HCT116 (cell line): ENCODE measurements around the gene SPATA19. TPM values are rescaled to one million over a fixed set of nuclear protein-coding genes. Genes with fewer than 3 reads are reported as not detected.

ENCODE experiments used
- ATAC-seq: fragments of 200-7000 bp; cut with Tn5 transposase; 2 replicates; pipeline ENCODE4 v1.9.1; 2020; ENCODE audit warnings: mild to moderate bottlenecking, moderate library complexity
- BruUV-seq: library from RNA; stranded (reverse); fragments of 400-500 nt; replicated peaks from 2 replicates; lab custom pipeline; 2021; lab: Mats Ljungman, UMichigan
- CTCF ChIA-PET: fragments of 300-600 bp; sonication (Branson Sonifier 250); formaldehyde crosslinking; loops from one replicate; lab custom pipeline; 2021; ENCODE audit warnings: antibody characterized with exemption; lab: Charles Lee
- POLR2A ChIA-PET: fragments of 300-600, 350-600 bp; sonication (Branson Sonifier 250); formaldehyde crosslinking; loops from one replicate; lab custom pipeline; 2021; ENCODE audit warnings: antibody characterized with exemption; lab: Charles Lee
- RAD21 ChIA-PET, 2 experiments: fragments of 300-600 bp; sonication (Branson Sonifier 250); formaldehyde crosslinking; loops; one replicate each; lab custom pipeline; 2023; ENCODE audit warnings: low total read pairs in 2 of 2; ENCODE audit not compliant: uncharacterized antibody in 2 of 2, unreplicated experiment in 2 of 2, low non-redundant PET in 1 of 2; lab: Charles Lee
- DNase-seq: peaks from one replicate; pipeline ENCODE4 v3.0.0-alpha.2; 2010; ENCODE audit warnings: low read depth, low spot score
- H2AFZ ChIP-seq: fragments of 200-600 bp; shearing (Covaris generic), sonication (generic); 2 replicates; pipeline ENCODE4 v1.6.1; 2017; ENCODE audit warnings: low read depth, mixed run types, mixed read lengths, antibody characterized with exemption, low read length; ENCODE audit not compliant: poor library complexity, severe bottlenecking
- H3K27ac ChIP-seq: 2 replicates; pipeline ENCODE4 v1.5.1; 2012; ENCODE audit warnings: low read depth, low read length
- H3K27me3 ChIP-seq: fragments of 200-600 bp; sonication (generic); 2 replicates; pipeline ENCODE4 v1.6.1; 2016; ENCODE audit warnings: mixed run types, low read length, mixed read lengths; ENCODE audit not compliant: insufficient read depth
- H3K36me3 ChIP-seq, 2 experiments: fragments of 200-500 bp in 1 of 2; fragments of 200-600 bp in 1 of 2; sonication (Bioruptor generic) in 1 of 2; sonication (generic) in 1 of 2; 2 replicates each; pipeline versions ENCODE4 v1.5.1 to v1.6.1; 2014 to 2016; ENCODE audit warnings: low read length in 2 of 2, inconsistent platforms in 1 of 2, mixed read lengths in 1 of 2, mixed run types in 1 of 2; ENCODE audit not compliant: insufficient read depth in 2 of 2, control insufficient read depth in 1 of 2
- H3K4me1 ChIP-seq, 2 experiments: fragments of 200-600 bp in 1 of 2; sonication (generic) in 1 of 2; 2 replicates each; pipeline versions ENCODE4 v1.5.1 to v1.6.1; 2012 to 2017; ENCODE audit warnings: low read length in 2 of 2, inconsistent platforms in 1 of 2, mild to moderate bottlenecking in 1 of 2, mixed read lengths in 1 of 2, mixed run types in 1 of 2, moderate library complexity in 1 of 2; ENCODE audit not compliant: insufficient read depth in 2 of 2, control insufficient read depth in 1 of 2
- H3K4me2 ChIP-seq: fragments of 200-600 bp; sonication (generic); 2 replicates; pipeline ENCODE4 v1.6.1; 2017; ENCODE audit warnings: mixed run types, low read length, mixed read lengths
- H3K4me3 ChIP-seq, 2 experiments: fragments of 200-600 bp in 1 of 2; sonication (generic) in 1 of 2; replicated peaks in 1 of 2; 2 replicates each; pipeline ENCODE4 v1.5.1; 2011 to 2016; ENCODE audit warnings: low read length in 2 of 2, control low read depth in 1 of 2, low read depth in 1 of 2, mild to moderate bottlenecking in 1 of 2, mixed read lengths in 1 of 2, mixed run types in 1 of 2
- H3K79me2 ChIP-seq: fragments of 200-600 bp; sonication (generic); 2 replicates; pipeline ENCODE4 v1.6.1; 2017; ENCODE audit warnings: mild to moderate bottlenecking, mixed run types, low read length, moderate library complexity, mixed read lengths; ENCODE audit not compliant: insufficient read depth
- H3K9ac ChIP-seq: fragments of 200-600 bp; sonication (generic); 2 replicates; pipeline ENCODE4 v1.6.1; 2016; ENCODE audit warnings: low read length, mixed read lengths
- H3K9me2 ChIP-seq: fragments of 200-600 bp; sonication (generic), shearing (Covaris generic); 2 replicates; pipeline ENCODE4 v1.6.1; 2017; ENCODE audit warnings: mixed run types, mild to moderate bottlenecking, moderate library complexity; ENCODE audit not compliant: insufficient read depth
- H3K9me3 ChIP-seq, 2 experiments: fragments of 200-500 bp in 1 of 2; fragments of 200-600 bp in 1 of 2; sonication (Bioruptor generic) in 1 of 2; sonication (generic) in 1 of 2; 2 replicates each; pipeline ENCODE4 v1.6.1; 2014 to 2017; ENCODE audit warnings: low read length in 2 of 2, mixed read lengths in 2 of 2, inconsistent platforms in 1 of 2, low read depth in 1 of 2, mild to moderate bottlenecking in 1 of 2, mixed run types in 1 of 2, moderate library complexity in 1 of 2; ENCODE audit not compliant: control insufficient read depth in 1 of 2, insufficient read depth in 1 of 2
- H4K20me1 ChIP-seq: fragments of 200-600 bp; sonication (generic), shearing (Covaris generic); 2 replicates; pipeline ENCODE4 v1.6.1; 2017; ENCODE audit warnings: mixed run types, mild to moderate bottlenecking, moderate library complexity; ENCODE audit not compliant: insufficient read depth
- CBX3 ChIP-seq: IDR thresholded peaks from 2 replicates; pipeline ENCODE4 v1.6.1; 2012; ENCODE audit warnings: low read depth
- CEBPB ChIP-seq: IDR thresholded peaks from 2 replicates; pipeline ENCODE4 v1.6.1; 2012; ENCODE audit warnings: low read depth
- EGR1 ChIP-seq: IDR thresholded peaks from 2 replicates; pipeline ENCODE4 v1.6.1; 2012; ENCODE audit warnings: low read depth
- ELF1 ChIP-seq: IDR thresholded peaks from 2 replicates; pipeline ENCODE4 v1.6.1; 2012; ENCODE audit warnings: low read depth, borderline replicate concordance
- EZH2 ChIP-seq: fragments of 200-600 bp; sonication (generic); IDR thresholded peaks from 2 replicates; pipeline ENCODE4 v1.6.1; 2017; ENCODE audit warnings: antibody characterized with exemption, mixed run types
- EZH2phosphoT487 ChIP-seq: fragments of 200-600 bp; IDR thresholded peaks from 2 replicates; pipeline ENCODE4 v1.6.1; 2018; ENCODE audit warnings: antibody characterized with exemption, borderline replicate concordance
- FOSL1 ChIP-seq: IDR thresholded peaks from 2 replicates; pipeline ENCODE4 v1.6.1; 2012; ENCODE audit warnings: low read depth
- POLR2A ChIP-seq: IDR thresholded peaks from 2 replicates; pipeline ENCODE4 v1.7.0; 2011; ENCODE audit warnings: borderline replicate concordance; ENCODE audit not compliant: insufficient read depth, insufficient read length; ENCODE audit errors: extremely low read depth
- REST ChIP-seq: IDR thresholded peaks from 2 replicates; pipeline ENCODE4 v1.6.1; 2012; ENCODE audit warnings: low read depth
- SP1 ChIP-seq: IDR thresholded peaks from 2 replicates; pipeline ENCODE4 v1.6.1; 2012; ENCODE audit warnings: low read depth
- TCF7L2 ChIP-seq: IDR thresholded peaks from 2 replicates; pipeline ENCODE4 v1.7.0; 2011; ENCODE audit warnings: borderline replicate concordance, inconsistent platforms; ENCODE audit not compliant: insufficient read depth, insufficient read length; ENCODE audit errors: extremely low read depth
- YY1 ChIP-seq: IDR thresholded peaks from 2 replicates; pipeline ENCODE4 v1.6.1; 2011; ENCODE audit warnings: low read length, low read depth, moderate library complexity, mild to moderate bottlenecking; ENCODE audit not compliant: insufficient replicate concordance; ENCODE audit errors: extremely low read depth
- ZNF274 ChIP-seq: fragments of 200-500 bp; sonication (Bioruptor generic); IDR thresholded peaks from 2 replicates; pipeline ENCODE4 v1.6.1; 2014; ENCODE audit warnings: mild to moderate bottlenecking, low read depth, low read length, inconsistent platforms
- intact Hi-C: fragments of 100-400 bp; cut with micrococcal nuclease; formaldehyde crosslinking; loops from 2 replicates; pipeline ENCODE4 v1.10.0; 2022
- total RNA-seq: library from RNA; stranded (reverse); gene quantifications from one replicate; pipeline ENCODE4 v1.2.1, GENCODE V29; 2021; ENCODE audit not compliant: unreplicated experiment
- TF ChIP-seq, protein P1 (sequence below): IDR thresholded peaks from 2 replicates; pipeline ENCODE4 v1.6.1; 2012
- TF ChIP-seq, protein P2 (sequence below): IDR thresholded peaks from 2 replicates; pipeline ENCODE4 v1.6.1; 2012
- TF ChIP-seq, protein P3 (sequence below), 3 experiments: fragments of 200-600 bp in 1 of 3; sonication (generic) in 1 of 3; IDR thresholded peaks in 2 of 3; conservative IDR thresholded peaks in 1 of 3; 2 replicates each; pipeline ENCODE4 v1.5.1; 2012 to 2017; ENCODE audit warnings: low read depth in 2 of 3, low read length in 2 of 3, antibody characterized with exemption in 1 of 3, borderline replicate concordance in 1 of 3, control low read depth in 1 of 3, mild to moderate bottlenecking in 1 of 3, mixed read lengths in 1 of 3, mixed run types in 1 of 3, moderate library complexity in 1 of 3; ENCODE audit not compliant: insufficient read depth in 1 of 3
- TF ChIP-seq, protein P4 (sequence below): IDR thresholded peaks from 2 replicates; pipeline ENCODE4 v1.6.1; 2011; ENCODE audit warnings: mild to moderate bottlenecking, low read length, moderate library complexity; ENCODE audit not compliant: insufficient replicate concordance; ENCODE audit errors: extremely low read depth

Gene SPATA19
- total RNA-seq, 1 experiment from 2014 or later: not detected

DNA sequence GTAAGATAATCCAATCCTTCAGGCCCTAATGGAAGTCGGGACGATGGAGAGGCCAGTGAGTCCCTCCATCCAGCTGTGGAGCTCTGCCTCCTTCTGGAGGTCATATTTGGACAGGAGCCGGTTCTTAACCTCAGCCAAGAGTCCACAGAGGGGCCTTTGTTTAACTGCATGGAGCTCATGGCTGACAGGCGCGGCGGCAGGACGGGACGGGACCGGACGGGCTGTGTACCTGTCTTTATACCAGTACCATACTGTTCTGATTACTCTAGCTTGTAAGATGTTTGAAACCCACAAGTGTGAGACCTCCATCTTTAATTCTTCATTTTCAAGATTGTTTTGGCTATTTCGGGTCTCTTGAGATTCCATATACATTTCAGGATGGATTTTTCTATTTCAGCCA lies 20.2 kb upstream of the SPATA19 start:
- H2AFZ ChIP-seq: no peak overlapping the region
- ChIA-PET CTCF (no interaction called here), POLR2A (no interaction called here)
- H3K9me3 ChIP-seq: no peaks in the 10 kb centered on the region
- intact Hi-C loops: no loop called here
- H3K4me2 ChIP-seq: no peak overlapping the region
- no peaks in the 10 kb centered on the region for H3K79me2 ChIP-seq
- H3K9me2 ChIP-seq: no peaks in the 10 kb centered on the region
- no peak for DNase-seq
- no peak overlapping the region for H3K4me3 ChIP-seq
- H4K20me1 ChIP-seq: no peaks in the 10 kb centered on the region
- TF ChIP-seq, protein P1, sequence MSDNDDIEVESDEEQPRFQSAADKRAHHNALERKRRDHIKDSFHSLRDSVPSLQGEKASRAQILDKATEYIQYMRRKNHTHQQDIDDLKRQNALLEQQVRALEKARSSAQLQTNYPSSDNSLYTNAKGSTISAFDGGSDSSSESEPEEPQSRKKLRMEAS: no peak
- TF ChIP-seq TCF7L2: no peak
- no peak for TF ChIP-seq SP1
- no peak for TF ChIP-seq YY1
- TF ChIP-seq EGR1: no peak
- TF ChIP-seq, protein P2, sequence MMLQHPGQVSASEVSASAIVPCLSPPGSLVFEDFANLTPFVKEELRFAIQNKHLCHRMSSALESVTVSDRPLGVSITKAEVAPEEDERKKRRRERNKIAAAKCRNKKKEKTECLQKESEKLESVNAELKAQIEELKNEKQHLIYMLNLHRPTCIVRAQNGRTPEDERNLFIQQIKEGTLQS: no peak
- no peak for TF ChIP-seq POLR2A
- TF ChIP-seq FOSL1: no peak
- TF ChIP-seq, protein P3, sequence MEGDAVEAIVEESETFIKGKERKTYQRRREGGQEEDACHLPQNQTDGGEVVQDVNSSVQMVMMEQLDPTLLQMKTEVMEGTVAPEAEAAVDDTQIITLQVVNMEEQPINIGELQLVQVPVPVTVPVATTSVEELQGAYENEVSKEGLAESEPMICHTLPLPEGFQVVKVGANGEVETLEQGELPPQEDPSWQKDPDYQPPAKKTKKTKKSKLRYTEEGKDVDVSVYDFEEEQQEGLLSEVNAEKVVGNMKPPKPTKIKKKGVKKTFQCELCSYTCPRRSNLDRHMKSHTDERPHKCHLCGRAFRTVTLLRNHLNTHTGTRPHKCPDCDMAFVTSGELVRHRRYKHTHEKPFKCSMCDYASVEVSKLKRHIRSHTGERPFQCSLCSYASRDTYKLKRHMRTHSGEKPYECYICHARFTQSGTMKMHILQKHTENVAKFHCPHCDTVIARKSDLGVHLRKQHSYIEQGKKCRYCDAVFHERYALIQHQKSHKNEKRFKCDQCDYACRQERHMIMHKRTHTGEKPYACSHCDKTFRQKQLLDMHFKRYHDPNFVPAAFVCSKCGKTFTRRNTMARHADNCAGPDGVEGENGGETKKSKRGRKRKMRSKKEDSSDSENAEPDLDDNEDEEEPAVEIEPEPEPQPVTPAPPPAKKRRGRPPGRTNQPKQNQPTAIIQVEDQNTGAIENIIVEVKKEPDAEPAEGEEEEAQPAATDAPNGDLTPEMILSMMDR (IDR thresholded peaks at IDR 0.05 in 2 of 3, conservative IDR thresholded peaks at IDR 0.05 in 1 of 3; ENCODE audit: borderline replicate concordance in 1 of 3, insufficient read depth in 1 of 3, low read depth in 2 of 3, low read length in 2 of 3): no peak
- TF ChIP-seq ELF1: no peak
- TF ChIP-seq REST: no peak
- no peak for TF ChIP-seq CEBPB
- TF ChIP-seq ZNF274: no peak
- no peak for TF ChIP-seq EZH2
- TF ChIP-seq EZH2phosphoT487: no peak
- TF ChIP-seq CBX3: no peak
- TF ChIP-seq, protein P4, sequence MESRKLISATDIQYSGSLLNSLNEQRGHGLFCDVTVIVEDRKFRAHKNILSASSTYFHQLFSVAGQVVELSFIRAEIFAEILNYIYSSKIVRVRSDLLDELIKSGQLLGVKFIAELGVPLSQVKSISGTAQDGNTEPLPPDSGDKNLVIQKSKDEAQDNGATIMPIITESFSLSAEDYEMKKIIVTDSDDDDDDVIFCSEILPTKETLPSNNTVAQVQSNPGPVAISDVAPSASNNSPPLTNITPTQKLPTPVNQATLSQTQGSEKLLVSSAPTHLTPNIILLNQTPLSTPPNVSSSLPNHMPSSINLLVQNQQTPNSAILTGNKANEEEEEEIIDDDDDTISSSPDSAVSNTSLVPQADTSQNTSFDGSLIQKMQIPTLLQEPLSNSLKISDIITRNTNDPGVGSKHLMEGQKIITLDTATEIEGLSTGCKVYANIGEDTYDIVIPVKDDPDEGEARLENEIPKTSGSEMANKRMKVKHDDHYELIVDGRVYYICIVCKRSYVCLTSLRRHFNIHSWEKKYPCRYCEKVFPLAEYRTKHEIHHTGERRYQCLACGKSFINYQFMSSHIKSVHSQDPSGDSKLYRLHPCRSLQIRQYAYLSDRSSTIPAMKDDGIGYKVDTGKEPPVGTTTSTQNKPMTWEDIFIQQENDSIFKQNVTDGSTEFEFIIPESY: no peak
- TF ChIP-seq, all 23 proteins: peak for 0
- no peak overlapping the region for H3K27ac ChIP-seq
- RAD21 ChIA-PET: no interaction called here
- no peaks in the 10 kb centered on the region; the same call in 1 of the 2 replicates for H3K27me3 ChIP-seq
- no TSS peak for BruUV-seq
- H3K36me3 ChIP-seq: no peaks in the 10 kb centered on the region; a peak in 1 of 4 replicates
- no peak for ATAC-seq
- H3K4me1 ChIP-seq: no peaks in the 10 kb centered on the region
- no peak overlapping the region for H3K9ac ChIP-seq
